ENCODE results near the gene LRRC27. TPM values are rescaled to one million over a fixed set of nuclear protein-coding genes. Genes with fewer than 3 reads are reported as not detected.

Gene LRRC27
- polyA plus RNA-seq, 3 donors = 3.6 to 12.8 (median 3.6) TPM

DNA sequence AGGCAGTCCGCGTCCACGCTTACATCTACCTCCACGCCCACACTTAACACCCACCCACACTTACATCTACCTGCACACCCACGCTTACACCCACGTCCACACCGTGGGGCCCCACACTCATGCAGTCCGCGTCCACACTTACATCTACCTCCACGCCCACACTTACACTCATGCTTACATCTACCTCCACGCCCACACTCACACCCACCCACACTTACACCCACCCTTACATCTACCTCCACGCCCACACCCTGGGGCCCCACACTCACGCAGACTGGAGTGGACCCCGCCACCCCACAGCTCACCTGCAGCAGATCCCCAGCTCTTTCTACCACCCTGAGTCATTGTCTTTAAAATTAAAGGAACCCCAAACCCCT, 32.6 kb downstream of the LRRC27 start:
- H3K27me3 ChIP-seq (ENCODE audit: control insufficient read depth in 2 of 2, insufficient read depth in 2 of 2, low read length in 2 of 2) = no peaks in the 10 kb centered on the region
- no peak overlapping the region for H3K27ac ChIP-seq (ENCODE audit: low read depth in 1 of 2, low read length in 2 of 2)
- H3K36me3 Mint-ChIP-seq = peaks cover 45 to 52% of the 10 kb centered on the region in 2 donors
- 86% methylated on average over 12 of the region's 14 CpGs for WGBS (ENCODE audit: insufficient coverage)
- H3K4me1 ChIP-seq (ENCODE audit: control insufficient read depth in 1 of 2, insufficient read depth in 2 of 2, low read length in 2 of 2) = no peaks in the 10 kb centered on the region
- H4K20me1 ChIP-seq (ENCODE audit: insufficient read depth, low read length) = no peaks in the 10 kb centered on the region
- no peak for DNase-seq
- H3K4me2 ChIP-seq (replicated peaks; ENCODE audit: extremely low read depth, low read length, poor library complexity, severe bottlenecking) = no peak overlapping the region
- H3K27me3 Mint-ChIP-seq (ENCODE audit: low read depth in 3 of 3) = peaks cover 0 to 5% (median 0%) of the 10 kb centered on the region in 3 donors
- intact Hi-C loops (cut with micrococcal nuclease) = no loop called here
- H3K9me3 ChIP-seq (replicated peaks in 1 of 2; ENCODE audit: control insufficient read depth in 1 of 2, insufficient read depth in 1 of 2, low read length in 2 of 2) = no peaks in the 10 kb centered on the region
- H3K9ac ChIP-seq (ENCODE audit: insufficient read depth, low read length, poor library complexity, severe bottlenecking) = no peak overlapping the region
- H3K4me3 Mint-ChIP-seq = no peak overlapping the region
- peaks cover 5% of the 10 kb centered on the region for H3K4me1 Mint-ChIP-seq
- no peaks in the 10 kb centered on the region for H3K79me2 ChIP-seq (ENCODE audit: insufficient read depth, low read length)
- H3K9me3 Mint-ChIP-seq = peaks cover 0 to 10% (median 0%) of the 10 kb centered on the region in 7 donors
- H3K27ac Mint-ChIP-seq = peak overlapping the region in 1 of 7 donors; percentile 10
- H3K36me3 ChIP-seq (replicated peaks in 1 of 2; ENCODE audit: control insufficient read depth in 1 of 2, insufficient read depth in 2 of 2, low read length in 2 of 2) = peaks cover 10 to 36% of the 10 kb centered on the region in 2 donors
- TF ChIP-seq, protein P1, sequence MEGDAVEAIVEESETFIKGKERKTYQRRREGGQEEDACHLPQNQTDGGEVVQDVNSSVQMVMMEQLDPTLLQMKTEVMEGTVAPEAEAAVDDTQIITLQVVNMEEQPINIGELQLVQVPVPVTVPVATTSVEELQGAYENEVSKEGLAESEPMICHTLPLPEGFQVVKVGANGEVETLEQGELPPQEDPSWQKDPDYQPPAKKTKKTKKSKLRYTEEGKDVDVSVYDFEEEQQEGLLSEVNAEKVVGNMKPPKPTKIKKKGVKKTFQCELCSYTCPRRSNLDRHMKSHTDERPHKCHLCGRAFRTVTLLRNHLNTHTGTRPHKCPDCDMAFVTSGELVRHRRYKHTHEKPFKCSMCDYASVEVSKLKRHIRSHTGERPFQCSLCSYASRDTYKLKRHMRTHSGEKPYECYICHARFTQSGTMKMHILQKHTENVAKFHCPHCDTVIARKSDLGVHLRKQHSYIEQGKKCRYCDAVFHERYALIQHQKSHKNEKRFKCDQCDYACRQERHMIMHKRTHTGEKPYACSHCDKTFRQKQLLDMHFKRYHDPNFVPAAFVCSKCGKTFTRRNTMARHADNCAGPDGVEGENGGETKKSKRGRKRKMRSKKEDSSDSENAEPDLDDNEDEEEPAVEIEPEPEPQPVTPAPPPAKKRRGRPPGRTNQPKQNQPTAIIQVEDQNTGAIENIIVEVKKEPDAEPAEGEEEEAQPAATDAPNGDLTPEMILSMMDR (IDR thresholded peaks at IDR 0.05) = no peak
- H3K4me3 ChIP-seq (replicated peaks in 1 of 3; ENCODE audit: low read depth in 2 of 3, low read length in 3 of 3) = no peak overlapping the region
- no peak overlapping the region for H2AFZ ChIP-seq (ENCODE audit: insufficient read depth, low read depth, low read length, poor library complexity, severe bottlenecking)

DNA sequence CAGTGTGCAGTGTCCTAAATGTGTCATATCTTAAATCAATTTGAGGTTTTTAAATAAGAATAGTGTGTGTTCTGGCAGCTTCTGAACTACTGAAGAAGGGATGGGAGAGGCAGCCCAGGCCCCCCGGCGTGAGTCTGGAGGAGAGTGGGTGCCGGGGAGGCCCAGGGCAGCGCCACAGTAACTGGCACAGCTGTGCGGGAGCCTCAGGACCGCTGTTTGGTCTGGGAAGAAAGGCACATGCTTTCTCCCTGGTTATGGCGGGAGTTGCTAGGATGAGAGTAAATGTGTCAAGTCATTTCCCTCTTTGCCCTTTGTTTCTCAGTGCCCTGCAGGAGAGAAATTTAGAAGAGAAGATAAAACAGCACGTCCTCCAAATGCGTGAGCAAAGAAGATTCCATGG, 33.1 kb downstream of the LRRC27 start:
- H3K4me2 ChIP-seq (replicated peaks; ENCODE audit: extremely low read depth, low read length, poor library complexity, severe bottlenecking) = no peak overlapping the region
- H4K20me1 ChIP-seq (ENCODE audit: insufficient read depth, low read length) = no peaks in the 10 kb centered on the region
- Mint-ChIP-seq H3K27me3 (ENCODE audit: low read depth in 3 of 3) (peaks cover 0 to 5% (median 0%) of the 10 kb centered on the region in 3 donors), H3K4me3 (no peak overlapping the region), H3K27ac (no peak overlapping the region), H3K36me3 (peaks cover 45 to 52% of the 10 kb centered on the region in 2 donors), H3K4me1 (peaks cover 5% of the 10 kb centered on the region), H3K9me3 (peaks cover 0 to 10% (median 0%) of the 10 kb centered on the region in 7 donors)
- no peaks in the 10 kb centered on the region for H3K4me1 ChIP-seq (ENCODE audit: control insufficient read depth in 1 of 2, insufficient read depth in 2 of 2, low read length in 2 of 2)
- no peak overlapping the region for H3K4me3 ChIP-seq (replicated peaks in 1 of 3; ENCODE audit: low read depth in 2 of 3, low read length in 3 of 3)
- H3K79me2 ChIP-seq (ENCODE audit: insufficient read depth, low read length) = no peaks in the 10 kb centered on the region
- no peak for DNase-seq
- no peaks in the 10 kb centered on the region for H3K27me3 ChIP-seq (ENCODE audit: control insufficient read depth in 2 of 2, insufficient read depth in 2 of 2, low read length in 2 of 2)
- no peaks in the 10 kb centered on the region for H3K9me3 ChIP-seq (replicated peaks in 1 of 2; ENCODE audit: control insufficient read depth in 1 of 2, insufficient read depth in 1 of 2, low read length in 2 of 2)
- no peak overlapping the region for H3K9ac ChIP-seq (ENCODE audit: insufficient read depth, low read length, poor library complexity, severe bottlenecking)
- H2AFZ ChIP-seq (ENCODE audit: insufficient read depth, low read depth, low read length, poor library complexity, severe bottlenecking) = no peak overlapping the region
- no peak overlapping the region for H3K27ac ChIP-seq (ENCODE audit: low read depth in 1 of 2, low read length in 2 of 2)
- intact Hi-C loops (cut with micrococcal nuclease) = no loop called here
- peaks cover 10 to 36% of the 10 kb centered on the region in 2 donors for H3K36me3 ChIP-seq (replicated peaks in 1 of 2; ENCODE audit: control insufficient read depth in 1 of 2, insufficient read depth in 2 of 2, low read length in 2 of 2)
- TF ChIP-seq, protein P1 (IDR thresholded peaks at IDR 0.05) = no peak
- WGBS (ENCODE audit: insufficient coverage) = 23% methylated on average over 8 of the region's 9 CpGs
